Gastrocnemius medialis (tissue), 4 donors: ENCODE measurements around the gene VTI1A.

Experiments used
- POLR2A ChIP-seq, 2 donors: fragments of 450-650 bp; IDR thresholded peaks; one replicate each; pipeline ENCODE4 v1.6.1; 2017; ENCODE audit warnings: antibody characterized with exemption in 2 of 2, mild to moderate bottlenecking in 2 of 2, moderate library complexity in 2 of 2
- TF ChIP-seq, protein P1 (sequence below), 5 experiments: fragments of 450-650 bp in 3 of 5; fragments of 200-600 bp in 2 of 5; sonication (generic) in 2 of 5; IDR thresholded peaks in 4 of 5; conservative IDR thresholded peaks in 1 of 5; 1 replicate in 4 of 5; 2 replicates in 1 of 5; pipeline ENCODE4 v1.5.1; 2016 to 2019; ENCODE audit warnings: antibody characterized with exemption in 5 of 5, mild to moderate bottlenecking in 3 of 5, moderate library complexity in 3 of 5

DNA sequence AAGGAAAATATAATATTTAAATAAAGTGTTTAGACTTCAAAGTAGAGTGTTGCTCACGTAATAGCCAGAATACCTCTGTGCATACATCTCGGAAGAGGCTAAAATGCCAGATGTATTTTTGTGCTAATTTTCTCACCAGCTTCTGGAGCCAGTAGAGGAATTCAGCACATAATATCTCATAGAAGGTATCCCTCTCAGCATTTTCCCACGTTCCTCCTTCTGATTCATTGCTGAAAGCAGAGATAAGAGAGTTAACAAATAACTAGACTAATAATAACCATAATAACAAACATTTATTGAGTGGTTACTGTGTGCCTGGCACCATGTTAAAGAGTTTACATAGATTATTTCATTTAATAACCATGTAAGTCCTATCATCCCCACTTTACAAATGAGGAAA, 123.6 kb downstream of the VTI1A start:
- TF ChIP-seq POLR2A (IDR thresholded peaks at IDR 0.05): no peak
- TF ChIP-seq, protein P1, sequence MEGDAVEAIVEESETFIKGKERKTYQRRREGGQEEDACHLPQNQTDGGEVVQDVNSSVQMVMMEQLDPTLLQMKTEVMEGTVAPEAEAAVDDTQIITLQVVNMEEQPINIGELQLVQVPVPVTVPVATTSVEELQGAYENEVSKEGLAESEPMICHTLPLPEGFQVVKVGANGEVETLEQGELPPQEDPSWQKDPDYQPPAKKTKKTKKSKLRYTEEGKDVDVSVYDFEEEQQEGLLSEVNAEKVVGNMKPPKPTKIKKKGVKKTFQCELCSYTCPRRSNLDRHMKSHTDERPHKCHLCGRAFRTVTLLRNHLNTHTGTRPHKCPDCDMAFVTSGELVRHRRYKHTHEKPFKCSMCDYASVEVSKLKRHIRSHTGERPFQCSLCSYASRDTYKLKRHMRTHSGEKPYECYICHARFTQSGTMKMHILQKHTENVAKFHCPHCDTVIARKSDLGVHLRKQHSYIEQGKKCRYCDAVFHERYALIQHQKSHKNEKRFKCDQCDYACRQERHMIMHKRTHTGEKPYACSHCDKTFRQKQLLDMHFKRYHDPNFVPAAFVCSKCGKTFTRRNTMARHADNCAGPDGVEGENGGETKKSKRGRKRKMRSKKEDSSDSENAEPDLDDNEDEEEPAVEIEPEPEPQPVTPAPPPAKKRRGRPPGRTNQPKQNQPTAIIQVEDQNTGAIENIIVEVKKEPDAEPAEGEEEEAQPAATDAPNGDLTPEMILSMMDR (IDR thresholded peaks at IDR 0.05 in 4 of 5, conservative IDR thresholded peaks at IDR 0.05 in 1 of 5): no peak
